SK-N-DZ (cell line): ENCODE results near the gene ABHD12B. TPM values are rescaled to one million over a fixed set of nuclear protein-coding genes. Genes with fewer than 3 reads are reported as not detected.

Experiments used
- DNase-seq: peaks from one replicate; pipeline ENCODE4 v3.0.0-alpha.2; 2015; ENCODE audit warnings: low spot score
- polyA plus RNA-seq, 2 experiments: library from polyadenylated mRNA; depleted of rRNA; stranded (reverse); fragments of >200 nt; gene quantifications; 2 replicates each; pipeline ENCODE4 v1.2.3, GENCODE V29; 2014

The ABHD12B gene
- not detected in 2 replicates for polyA plus RNA-seq (2014; cell fraction: cytosol; rRNA removed)
- 0.40 TPM in 1 of 2 replicates, not detected in the other for polyA plus RNA-seq (2014; cell fraction: nucleus; rRNA removed)

- no peak for DNase-seq
Observed at GRCh38 chr14:50871914-50872732, at the start of gene ABHD12B. ABHD12B (plus strand) TSS chr14:50872053; CDS start chr14:50872175, 122 bp downstream.

- DNase-seq = no peak
Observed at GRCh38 chr14:50822501-50823042, 49.3 kb upstream of the ABHD12B start.

GRCh38 chr14:50823051-50823761 is 48.6 kb upstream of the ABHD12B start:
- no peak for DNase-seq

GRCh38 chr14:50823762-50824636 is 47.9 kb upstream of the ABHD12B start:
- no peak for DNase-seq

GRCh38 chr14:50825307-50825706 is 46.5 kb upstream of the ABHD12B start:
- no peak for DNase-seq

GRCh38 chr14:50826681-50827080 is 45.2 kb upstream of the ABHD12B start:
- DNase-seq = no peak

GRCh38 chr14:50828721-50829488 is 42.9 kb upstream of the ABHD12B start:
- no peak for DNase-seq

- peak; percentile 16 for DNase-seq
Observed at GRCh38 chr14:50829489-50830043, 42.3 kb upstream of the ABHD12B start.

GRCh38 chr14:50830044-50830931 is 41.6 kb upstream of the ABHD12B start:
- peak; percentile 52 for DNase-seq

- DNase-seq = peak; percentile 65
Observed at GRCh38 chr14:50830932-50831725, 40.7 kb upstream of the ABHD12B start, which contains the start of gene NIN. NIN (minus strand) TSS chr14:50831162; CDS start chr14:50822056, 9,106 bp downstream.

- DNase-seq = peak; percentile 35
Observed at GRCh38 chr14:50831726-50832168, 40.1 kb upstream of the ABHD12B start.

GRCh38 chr14:50832935-50833630 is 38.8 kb upstream of the ABHD12B start:
- no peak for DNase-seq

GRCh38 chr14:50834802-50835276 is 37.0 kb upstream of the ABHD12B start:
- DNase-seq = no peak

GRCh38 chr14:50835280-50835679 is 36.6 kb upstream of the ABHD12B start:
- DNase-seq = no peak

GRCh38 chr14:50836515-50836914 is 35.3 kb upstream of the ABHD12B start:
- no peak for DNase-seq

GRCh38 chr14:50837271-50837670 is 34.6 kb upstream of the ABHD12B start:
- no peak for DNase-seq

- no peak for DNase-seq
Observed at GRCh38 chr14:50837850-50838470, 33.9 kb upstream of the ABHD12B start.
